GM18508 (cell line): ENCODE measurements around the gene FOXL1.

Source experiments
- ATAC-seq: cut with Tn5 transposase; IDR thresholded peaks from one replicate; pipeline ENCODE4 v1.9.1; 2021; ENCODE audit warnings: moderate number of reproducible peaks; ENCODE audit not compliant: insufficient read depth, unreplicated experiment

The FOXL1 gene

DNA sequence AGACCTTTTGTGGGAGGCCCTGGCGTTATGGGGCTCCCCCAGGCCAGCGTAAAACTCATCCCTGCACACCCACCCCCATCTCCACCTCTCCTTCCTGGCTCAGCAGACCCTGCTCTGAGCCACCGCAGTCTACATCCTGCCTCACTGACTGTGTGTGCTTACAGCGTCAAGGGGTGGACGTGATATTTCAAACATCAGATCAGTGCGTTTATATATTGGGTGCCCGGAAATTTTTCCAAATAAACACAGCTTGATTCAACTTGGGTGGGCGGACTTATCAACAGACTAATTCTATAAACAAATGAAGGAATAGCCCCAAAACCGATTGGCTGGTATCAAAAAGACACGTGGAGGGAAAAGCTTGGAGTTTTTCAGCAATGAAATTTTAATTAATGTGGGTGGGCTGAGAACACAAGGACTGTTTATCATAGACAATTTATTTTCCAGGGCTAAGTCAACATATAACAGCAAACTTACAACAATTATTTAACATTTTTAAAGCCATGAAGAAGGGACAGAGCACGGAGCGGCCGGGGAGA lies at the start of gene FOXL1:
Gene FOXL1, plus strand, starts transcription at position 489 of the 539 bp plus-strand sequence. CDS start 175 bp downstream, outside the sequence.
- ATAC-seq = no peak

GRCh38 chr16:86529160-86529559 lies 49.2 kb upstream of the FOXL1 start:
- no peak for ATAC-seq

GRCh38 chr16:86530251-86531190 lies 47.8 kb upstream of the FOXL1 start:
- no peak for ATAC-seq

DNA sequence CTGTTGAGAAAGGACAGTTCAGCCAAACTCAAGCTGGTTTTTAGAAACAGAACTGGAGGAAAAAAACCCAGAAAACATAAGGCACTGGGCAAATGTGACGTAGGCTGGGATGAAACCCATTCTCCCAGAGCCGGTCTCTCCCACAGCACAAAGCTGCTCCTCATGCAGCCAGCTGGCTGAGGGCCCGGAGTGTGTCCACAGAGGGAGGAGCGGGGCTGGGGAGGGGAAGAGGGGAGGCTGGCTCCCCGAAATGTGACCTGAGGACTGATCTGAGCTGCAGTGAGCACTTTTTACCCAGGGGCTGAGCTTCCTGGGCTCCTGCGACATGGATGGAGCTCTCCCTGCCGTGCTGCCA lies 47.2 kb upstream of the FOXL1 start:
- ATAC-seq = no peak

DNA sequence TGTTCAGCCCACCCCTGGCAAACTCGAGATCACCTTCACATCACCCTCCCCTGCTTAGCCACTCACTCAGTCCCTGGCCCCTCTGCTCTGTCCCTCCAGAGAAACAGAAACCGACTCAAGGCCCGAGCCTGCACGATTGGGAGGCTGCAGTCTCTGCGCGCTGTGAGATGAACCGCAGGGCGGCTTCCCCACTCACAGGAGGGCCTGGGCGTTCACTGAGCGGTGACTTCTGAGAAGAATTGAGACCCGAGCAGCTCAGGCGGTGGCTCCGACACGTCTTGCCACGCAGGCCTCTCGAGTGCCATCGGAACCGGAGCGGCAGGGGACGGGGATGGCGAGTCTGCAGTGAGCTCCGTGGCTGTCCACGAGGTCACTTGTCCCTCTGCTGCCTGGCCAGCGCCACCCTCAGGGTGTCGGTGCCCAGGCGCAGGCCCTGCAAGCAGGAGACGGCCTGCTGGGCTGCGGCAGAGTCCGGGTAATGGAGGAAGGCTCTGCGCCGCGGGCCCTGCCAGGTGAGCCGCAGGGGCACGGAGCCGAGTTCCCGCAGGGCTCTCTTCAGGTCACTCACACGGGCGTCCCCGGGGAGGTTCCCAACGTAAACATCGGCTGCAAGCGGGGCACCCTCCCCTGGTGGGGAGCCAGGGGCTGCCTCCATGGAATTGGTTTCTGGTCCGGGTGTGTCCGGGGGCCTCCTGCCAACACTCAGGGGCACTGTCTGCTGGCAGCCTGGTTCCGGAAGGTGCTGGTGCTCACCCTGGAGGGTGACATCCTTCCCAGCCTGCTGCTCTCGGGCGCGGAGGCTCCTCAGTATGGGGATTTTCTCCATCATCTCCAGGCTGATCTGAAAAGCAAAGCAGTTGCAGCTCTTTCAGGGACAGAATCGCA lies 46.5 kb upstream of the FOXL1 start:
- no peak for ATAC-seq

GRCh38 chr16:86532526-86532815 lies 45.9 kb upstream of the FOXL1 start:
- ATAC-seq = no peak

GRCh38 chr16:86533076-86533475 lies 45.3 kb upstream of the FOXL1 start:
- ATAC-seq = no peak

DNA sequence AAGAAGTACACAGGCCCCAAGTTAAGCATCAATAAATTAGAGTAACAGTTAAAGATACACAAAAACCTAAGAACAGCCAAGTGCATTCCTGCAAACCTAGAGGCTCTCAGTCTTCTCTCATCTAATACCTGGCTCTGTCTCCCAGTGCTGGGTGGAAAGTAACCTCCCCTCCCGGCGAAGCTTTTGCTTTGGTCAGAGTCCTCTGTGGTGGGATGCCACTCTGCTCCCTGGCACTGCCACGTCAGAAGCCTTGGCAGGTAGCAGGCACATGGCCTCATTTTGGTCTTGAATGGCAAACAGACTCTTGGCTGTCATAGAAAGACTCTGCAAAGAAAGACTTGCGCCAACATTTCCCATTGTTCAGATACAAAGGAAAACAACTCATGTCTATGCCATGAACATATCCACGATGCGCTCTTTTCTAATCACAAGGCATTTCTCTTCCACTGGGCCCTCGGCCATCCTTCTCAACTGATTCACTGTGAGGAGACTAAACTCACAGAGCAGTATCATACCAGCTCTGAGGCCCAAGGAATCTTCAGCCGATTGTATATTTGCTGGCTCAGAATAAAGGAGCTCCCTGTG lies 44.5 kb upstream of the FOXL1 start:
- no peak for ATAC-seq

GRCh38 chr16:86534779-86535615 lies 43.4 kb upstream of the FOXL1 start:
- no peak for ATAC-seq

DNA sequence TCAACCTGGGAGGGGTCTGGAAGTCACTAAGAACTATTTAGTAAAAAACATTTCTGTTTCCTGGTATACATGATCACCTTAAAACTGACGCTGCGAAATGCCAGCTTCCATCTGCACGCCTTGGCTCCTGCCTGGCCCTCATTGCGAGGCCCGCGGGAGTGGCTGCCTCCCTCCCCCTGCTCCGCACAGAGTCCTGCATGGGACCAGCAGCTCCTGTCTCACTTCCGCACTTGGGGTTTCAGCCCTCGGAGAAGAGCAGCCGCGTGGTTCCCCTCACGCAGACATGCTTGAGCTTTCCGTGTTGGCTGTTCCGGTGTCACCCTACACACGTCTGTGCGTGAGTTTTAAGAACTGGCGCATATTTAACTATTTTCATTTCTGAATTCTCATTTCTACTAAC lies 41.7 kb upstream of the FOXL1 start:
- ATAC-seq = no peak

- ATAC-seq = no peak
Observed at GRCh38 chr16:86537486-86537885, 40.9 kb upstream of the FOXL1 start.

GRCh38 chr16:86538196-86538780 lies 40.1 kb upstream of the FOXL1 start:
- no peak for ATAC-seq

GRCh38 chr16:86540894-86541293 lies 37.5 kb upstream of the FOXL1 start:
- no peak for ATAC-seq

- ATAC-seq = no peak
Observed at GRCh38 chr16:86541560-86541959, 36.8 kb upstream of the FOXL1 start.

GRCh38 chr16:86542756-86543750 lies 35.3 kb upstream of the FOXL1 start:
- ATAC-seq = no peak

DNA sequence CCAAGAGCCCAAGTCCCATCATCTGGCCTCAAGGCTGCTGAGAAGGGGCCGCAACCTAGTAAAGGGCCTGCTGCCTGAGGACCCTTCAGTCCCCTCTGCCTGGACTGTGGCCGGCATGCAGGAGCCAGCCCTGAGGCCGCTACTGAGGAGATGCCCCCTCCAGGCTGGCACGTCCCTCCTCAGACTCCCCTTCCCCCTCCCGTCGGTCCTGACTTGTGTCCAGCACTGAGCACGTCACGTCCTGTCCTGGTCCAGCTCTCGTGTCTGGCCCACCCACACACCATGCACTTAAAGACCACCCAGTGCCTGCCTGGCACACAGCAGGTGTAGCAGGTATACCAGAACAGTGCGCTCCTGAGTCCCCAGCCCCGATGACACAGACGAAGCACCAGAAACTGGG lies 32.9 kb upstream of the FOXL1 start:
- ATAC-seq = no peak

DNA sequence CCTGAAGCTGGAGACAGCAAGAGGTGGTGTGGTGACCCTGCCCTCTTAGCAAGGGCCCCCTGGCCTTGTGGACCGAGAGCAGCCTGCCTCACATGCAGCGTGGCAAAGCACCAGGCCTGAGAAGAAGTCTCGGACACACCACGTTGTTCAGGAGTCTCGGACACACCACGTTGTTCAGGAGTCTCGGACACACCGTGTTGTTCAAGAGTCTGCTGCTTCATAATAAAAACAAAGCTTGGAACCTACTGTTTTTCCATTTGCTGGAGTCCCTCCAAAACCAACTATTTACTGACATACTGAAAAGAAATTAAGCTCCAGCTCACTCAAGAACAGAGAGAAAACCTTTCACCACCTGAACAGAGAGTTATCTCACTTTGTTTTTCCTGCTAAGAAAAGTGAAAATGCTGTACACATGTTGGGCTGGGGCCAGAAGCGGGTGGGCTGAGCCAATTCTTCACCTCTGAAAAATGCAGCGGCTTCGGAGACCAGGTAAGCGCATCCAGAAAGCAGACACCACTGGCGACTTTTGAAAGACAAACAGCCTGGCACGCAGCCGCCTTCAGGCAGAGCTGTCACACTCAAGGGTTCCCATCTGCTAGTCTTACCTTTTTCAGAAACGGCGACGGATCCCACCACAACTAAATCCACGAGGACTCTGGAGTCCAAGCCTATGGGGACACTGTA lies 32.3 kb upstream of the FOXL1 start:
- ATAC-seq = no peak

- ATAC-seq = no peak
Observed at GRCh38 chr16:86546638-86547013, 31.7 kb upstream of the FOXL1 start.
